Endothelial cell of umbilical vein (primary cell): ENCODE results near the gene NKD2. TPM values are rescaled to one million over a fixed set of nuclear protein-coding genes. Genes with fewer than 3 reads are reported as not detected.

Source experiments
- BruUV-seq: library from RNA; stranded (reverse); fragments of 400-500 nt; replicated peaks from 2 replicates; lab custom pipeline; 2021; lab: Mats Ljungman, UMichigan
- CTCF ChIA-PET: fragments of 300-600, 350-600 bp; sonication (Branson Sonifier 250); formaldehyde crosslinking; loops from one replicate; lab custom pipeline; 2021; ENCODE audit warnings: antibody characterized with exemption, inconsistent platforms; lab: Charles Lee
- POLR2A ChIA-PET: fragments of 300-600, 350-600 bp; sonication (Branson Sonifier 250); formaldehyde crosslinking; loops from one replicate; lab custom pipeline; 2021; ENCODE audit warnings: antibody characterized with exemption, inconsistent platforms; lab: Charles Lee
- DNase-seq: peaks from one replicate; pipeline ENCODE4 v3.0.0-alpha.2; 2011; ENCODE audit warnings: low read depth, low spot score
- FAIRE-seq: peaks from 2 replicates; lab custom pipeline; 2011; peaks lifted over from hg19 to GRCh38; lab: Jason Lieb, UNC
- H2AFZ ChIP-seq: 2 replicates; pipeline ENCODE4 v1.6.0; 2012; ENCODE audit warnings: low read depth, low read length, control low read depth, inconsistent platforms
- H3K27ac ChIP-seq: 2 replicates; pipeline ENCODE4 v1.5.1; 2011; ENCODE audit warnings: low read depth, mild to moderate bottlenecking, control low read depth, low read length, moderate library complexity; ENCODE audit not compliant: insufficient read depth
- H3K27me3 ChIP-seq, 2 experiments: 2 replicates each; pipeline versions ENCODE4 v1.6.0 to v1.6.1; 2011; ENCODE audit warnings: low read length in 2 of 2, mixed read lengths in 1 of 2; ENCODE audit not compliant: control insufficient read depth in 2 of 2, insufficient read depth in 2 of 2
- H3K36me3 ChIP-seq, 2 experiments: 2 replicates in 1 of 2; 3 replicates in 1 of 2; pipeline ENCODE4 v1.5.1; 2011; ENCODE audit warnings: low read length in 2 of 2, mild to moderate bottlenecking in 1 of 2, moderate library complexity in 1 of 2; ENCODE audit not compliant: control insufficient read depth in 2 of 2, insufficient read depth in 2 of 2; ENCODE audit errors: extremely low read depth in 1 of 2
- H3K4me1 ChIP-seq: 3 replicates; pipeline ENCODE4 v1.5.1; 2011; ENCODE audit warnings: mild to moderate bottlenecking, low read length; ENCODE audit not compliant: control insufficient read depth, insufficient read depth; ENCODE audit errors: extremely low read depth
- H3K4me2 ChIP-seq: 2 replicates; pipeline ENCODE4 v1.6.1; 2011; ENCODE audit warnings: low read length, control low read depth, mixed read lengths; ENCODE audit not compliant: insufficient read depth
- H3K4me3 ChIP-seq, 3 experiments: fragments of 200-600 bp in 1 of 3; sonication (generic), shearing (Covaris generic) in 1 of 3; replicated peaks in 1 of 3; 2 replicates each; pipeline ENCODE4 v1.5.1; 2011 to 2016; ENCODE audit warnings: control low read depth in 3 of 3, low read length in 3 of 3, mild to moderate bottlenecking in 2 of 3, inconsistent platforms in 1 of 3, low read depth in 1 of 3, moderate library complexity in 1 of 3; ENCODE audit not compliant: insufficient read depth in 1 of 3
- H3K79me2 ChIP-seq: 2 replicates; pipeline ENCODE4 v1.6.0; 2012; ENCODE audit warnings: low read length, inconsistent platforms; ENCODE audit not compliant: control insufficient read depth, insufficient read depth
- H3K9ac ChIP-seq: replicated peaks from 2 replicates; pipeline ENCODE3; 2011; ENCODE audit warnings: low read length, control low read depth; ENCODE audit not compliant: insufficient read depth; ENCODE audit errors: extremely low read depth
- H3K9me1 ChIP-seq: replicated peaks from 3 replicates; pipeline ENCODE4 v1.6.0; 2011; ENCODE audit warnings: mild to moderate bottlenecking, low read length; ENCODE audit not compliant: control insufficient read depth, insufficient read depth; ENCODE audit errors: extremely low read depth
- H3K9me3 ChIP-seq: replicated peaks from 2 replicates; pipeline ENCODE4 v1.5.1; 2012; ENCODE audit warnings: low read length, inconsistent platforms; ENCODE audit not compliant: control insufficient read depth, insufficient read depth
- H4K20me1 ChIP-seq: replicated peaks from 2 replicates; pipeline ENCODE3; 2011; ENCODE audit warnings: mild to moderate bottlenecking, low read length; ENCODE audit not compliant: control insufficient read depth, insufficient read depth; ENCODE audit errors: extremely low read depth
- EZH2 ChIP-seq: IDR thresholded peaks from 2 replicates; pipeline ENCODE4 v1.6.1; 2012; ENCODE audit warnings: borderline replicate concordance, low read depth, mild to moderate bottlenecking, moderate library complexity, low read length, inconsistent platforms; ENCODE audit not compliant: severe bottlenecking
- FOS ChIP-seq: IDR thresholded peaks from 2 replicates; pipeline ENCODE4 v1.6.1; 2011; ENCODE audit warnings: mild to moderate bottlenecking, low read length, moderate library complexity, borderline replicate concordance; ENCODE audit not compliant: insufficient read depth
- GATA2 ChIP-seq: IDR thresholded peaks from 2 replicates; pipeline ENCODE4 v1.7.0; 2011; ENCODE audit warnings: low read depth, mild to moderate bottlenecking, moderate library complexity, mixed read lengths, low read length; ENCODE audit not compliant: insufficient read length, insufficient read depth
- JUN ChIP-seq: IDR thresholded peaks from 2 replicates; pipeline ENCODE4 v1.6.1; 2011; ENCODE audit warnings: borderline replicate concordance, low read depth; ENCODE audit not compliant: insufficient read length, insufficient read depth
- MAX ChIP-seq: IDR thresholded peaks from 2 replicates; pipeline ENCODE4 v1.6.1; 2011; ENCODE audit not compliant: insufficient read depth, insufficient read length
- MYC ChIP-seq: IDR thresholded peaks from one replicate; pipeline ENCODE4 v1.6.1; 2011; ENCODE audit warnings: mild to moderate bottlenecking, low read depth, low read length
- POLR2A ChIP-seq: IDR thresholded peaks from 2 replicates; pipeline ENCODE4 v1.6.1; 2012; ENCODE audit warnings: low read depth, mild to moderate bottlenecking, control low read depth, low read length
- POLR2AphosphoS5 ChIP-seq: IDR thresholded peaks from 2 replicates; pipeline ENCODE4 v1.6.1; 2012; ENCODE audit warnings: low read depth, mild to moderate bottlenecking, control low read depth, low read length, moderate library complexity; ENCODE audit not compliant: insufficient read depth
- dilution Hi-C: fragments of 300-500 bp; cut with MboI; formaldehyde crosslinking; loops from one replicate; pipeline ENCODE4 v1.15.0; 2019; ENCODE audit warnings: low sequenced_read_pairs; ENCODE audit not compliant: extremely low pct_ligation_motif_present
- intact Hi-C: fragments of 100-400 bp; cut with micrococcal nuclease; formaldehyde crosslinking; loops from one replicate; pipeline ENCODE4 v1.10.0; 2022
- polyA plus RNA-seq, 4 experiments: library from polyadenylated mRNA; depleted of rRNA in 3 of 4; stranded (reverse) in 3 of 4; unstranded in 1 of 4; fragments of >200 nt; gene quantifications; 2 replicates each; pipeline versions ENCODE4 v1.2.1 to v1.2.3, GENCODE V29; 2011 to 2012; ENCODE audit warnings: missing spikeins in 1 of 4
- total RNA-seq: library from RNA; stranded (reverse); gene quantifications from 2 replicates; pipeline ENCODE4 v1.2.3, GENCODE V29; 2021
- TF ChIP-seq, protein P1 (sequence below), 2 donors: IDR thresholded peaks; 1 replicate in 1 of 2; 2 replicates in 1 of 2; pipeline ENCODE4 v1.5.1; 2011; ENCODE audit warnings: low read length in 2 of 2, mild to moderate bottlenecking in 2 of 2, moderate library complexity in 2 of 2, control low read depth in 1 of 2, inconsistent platforms in 1 of 2, low read depth in 1 of 2; ENCODE audit not compliant: insufficient read depth in 1 of 2; ENCODE audit errors: extremely low read depth in 1 of 2

NKD2 gene
- total and polyA plus RNA-seq, 2 donors (not counting 3 experiments of a cell fraction or from before 2014, with no cell fraction given), result 0.08 TPM; not detected in 1

DNA sequence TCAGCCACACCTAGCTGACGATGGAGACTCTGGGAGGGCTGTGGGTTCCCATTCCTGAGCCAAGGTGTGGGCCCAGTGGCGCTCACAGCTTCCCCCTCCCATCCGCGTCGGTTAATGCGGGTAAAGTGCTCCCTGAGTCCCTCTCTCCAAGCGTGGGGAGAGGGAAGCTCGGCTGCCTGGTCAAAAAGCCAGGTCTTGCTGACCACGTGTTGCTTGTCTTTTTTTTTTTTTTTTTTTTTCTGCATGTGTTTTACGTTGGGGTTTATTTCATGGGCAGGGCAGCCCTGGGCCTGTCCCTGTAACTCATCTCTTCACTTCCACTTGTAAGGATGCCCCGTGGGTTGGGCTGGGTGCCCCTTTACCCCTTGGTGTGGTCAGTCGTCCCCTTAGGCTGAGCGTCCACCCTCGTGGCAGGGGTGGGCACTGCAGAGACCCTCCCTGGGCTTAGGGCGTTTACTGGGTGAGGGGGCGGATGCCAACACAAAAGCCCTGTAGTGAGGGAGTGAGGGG is 11.9 kb downstream of the NKD2 start:
- H3K4me1 ChIP-seq, result no peaks in the 10 kb centered on the region
- ChIA-PET CTCF (interaction anchor here (0.6 to 1.4 kb wide), 2 partner anchors 11 to 13 kb away, joined by 3 read pairs; no protein-coding TSS in a partner anchor), POLR2A (no interaction called here)
- no peaks in the 10 kb centered on the region for H3K9me1 ChIP-seq
- H3K27ac ChIP-seq, result no peak overlapping the region
- intact Hi-C loops, result no loop called here
- no peaks in the 10 kb centered on the region for H3K27me3 ChIP-seq
- no peak overlapping the region for H2AFZ ChIP-seq
- H3K9ac ChIP-seq, result no peak overlapping the region
- TF ChIP-seq FOS (no peak), MAX (no peak), MYC (no peak), GATA2 (no peak), POLR2AphosphoS5 (no peak), JUN (no peak), POLR2A (no peak), EZH2 (no peak)
- TF ChIP-seq, protein P1, sequence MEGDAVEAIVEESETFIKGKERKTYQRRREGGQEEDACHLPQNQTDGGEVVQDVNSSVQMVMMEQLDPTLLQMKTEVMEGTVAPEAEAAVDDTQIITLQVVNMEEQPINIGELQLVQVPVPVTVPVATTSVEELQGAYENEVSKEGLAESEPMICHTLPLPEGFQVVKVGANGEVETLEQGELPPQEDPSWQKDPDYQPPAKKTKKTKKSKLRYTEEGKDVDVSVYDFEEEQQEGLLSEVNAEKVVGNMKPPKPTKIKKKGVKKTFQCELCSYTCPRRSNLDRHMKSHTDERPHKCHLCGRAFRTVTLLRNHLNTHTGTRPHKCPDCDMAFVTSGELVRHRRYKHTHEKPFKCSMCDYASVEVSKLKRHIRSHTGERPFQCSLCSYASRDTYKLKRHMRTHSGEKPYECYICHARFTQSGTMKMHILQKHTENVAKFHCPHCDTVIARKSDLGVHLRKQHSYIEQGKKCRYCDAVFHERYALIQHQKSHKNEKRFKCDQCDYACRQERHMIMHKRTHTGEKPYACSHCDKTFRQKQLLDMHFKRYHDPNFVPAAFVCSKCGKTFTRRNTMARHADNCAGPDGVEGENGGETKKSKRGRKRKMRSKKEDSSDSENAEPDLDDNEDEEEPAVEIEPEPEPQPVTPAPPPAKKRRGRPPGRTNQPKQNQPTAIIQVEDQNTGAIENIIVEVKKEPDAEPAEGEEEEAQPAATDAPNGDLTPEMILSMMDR (IDR thresholded peaks at IDR 0.05; ENCODE audit: extremely low read depth in 1 of 2, insufficient read depth in 1 of 2, low read depth in 1 of 2, low read length in 2 of 2), result no peak
- no peaks in the 10 kb centered on the region for H3K36me3 ChIP-seq
- no peak overlapping the region for H3K4me3 ChIP-seq
- no peaks in the 10 kb centered on the region for H3K79me2 ChIP-seq
- no peak overlapping the region for H3K4me2 ChIP-seq
- FAIRE-seq, result no peak
- DNase-seq, result no peak
- H4K20me1 ChIP-seq, result no peaks in the 10 kb centered on the region
- BruUV-seq, result no TSS peak
- dilution Hi-C loops, result no loop called here
- no peaks in the 10 kb centered on the region for H3K9me3 ChIP-seq
